ENCODE results near the gene INPP4B. TPM values are rescaled to one million over a fixed set of nuclear protein-coding genes. Genes with fewer than 3 reads are reported as not detected.

Gene INPP4B
- polyA plus RNA-seq, 1 of the 3 experiments (the other 2 are of a cell fraction), result 0.08 TPM

- no peaks in the 10 kb centered on the region for H4K20me1 ChIP-seq (ENCODE audit: insufficient read depth)
- no peaks in the 10 kb centered on the region for H3K9me3 ChIP-seq
- WGBS (ENCODE audit: low lambda C conversion rate), result 96% methylated on average over 3 of the region's 3 CpGs
- no peaks in the 10 kb centered on the region for H3K9me2 ChIP-seq
- ChIA-PET POLR2A (no interaction called here), CTCF (no interaction called here)
- H3K9ac ChIP-seq, result no peak overlapping the region
- peaks cover 7% of the 10 kb centered on the region for H3F3A ChIP-seq (replicated peaks; ENCODE audit: insufficient read depth)
- H3K36me3 ChIP-seq (replicated peaks in 1 of 2; ENCODE audit: control insufficient read depth in 1 of 2, insufficient read depth in 2 of 2, low read length in 1 of 2), result no peaks in the 10 kb centered on the region
- TF ChIP-seq GABPA (IDR thresholded peaks at IDR 0.05; ENCODE audit: low read depth) (no peak), MEF2A (IDR thresholded peaks at IDR 0.05; ENCODE audit: borderline replicate concordance, low read depth) (no peak), FOSL2 (IDR thresholded peaks at IDR 0.05; ENCODE audit: borderline replicate concordance, low read depth) (no peak), EP300 (IDR thresholded peaks at IDR 0.05; ENCODE audit: borderline replicate concordance in 1 of 2, low read depth in 1 of 2, low read length in 1 of 2) (no peak), RXRA (IDR thresholded peaks at IDR 0.05; ENCODE audit: borderline replicate concordance, low read depth) (no peak), SIN3A (IDR thresholded peaks at IDR 0.05; ENCODE audit: borderline replicate concordance, low read depth, low read length) (no peak), NRF1 (IDR thresholded peaks at IDR 0.05; ENCODE audit: low read depth, low read length) (no peak), JUND (IDR thresholded peaks at IDR 0.05) (no peak), FOXM1 (IDR thresholded peaks at IDR 0.05; ENCODE audit: low read depth) (no peak), GATA2 (CRISPR knock-in tag; IDR thresholded peaks at IDR 0.05) (no peak), FOXJ3 (CRISPR knock-in tag; IDR thresholded peaks at IDR 0.05) (no peak)
- TF ChIP-seq, protein P1, sequence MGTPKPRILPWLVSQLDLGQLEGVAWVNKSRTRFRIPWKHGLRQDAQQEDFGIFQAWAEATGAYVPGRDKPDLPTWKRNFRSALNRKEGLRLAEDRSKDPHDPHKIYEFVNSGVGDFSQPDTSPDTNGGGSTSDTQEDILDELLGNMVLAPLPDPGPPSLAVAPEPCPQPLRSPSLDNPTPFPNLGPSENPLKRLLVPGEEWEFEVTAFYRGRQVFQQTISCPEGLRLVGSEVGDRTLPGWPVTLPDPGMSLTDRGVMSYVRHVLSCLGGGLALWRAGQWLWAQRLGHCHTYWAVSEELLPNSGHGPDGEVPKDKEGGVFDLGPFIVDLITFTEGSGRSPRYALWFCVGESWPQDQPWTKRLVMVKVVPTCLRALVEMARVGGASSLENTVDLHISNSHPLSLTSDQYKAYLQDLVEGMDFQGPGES (IDR thresholded peaks at IDR 0.05; ENCODE audit: low read depth, low read length), result no peak
- TF ChIP-seq, protein P2, sequence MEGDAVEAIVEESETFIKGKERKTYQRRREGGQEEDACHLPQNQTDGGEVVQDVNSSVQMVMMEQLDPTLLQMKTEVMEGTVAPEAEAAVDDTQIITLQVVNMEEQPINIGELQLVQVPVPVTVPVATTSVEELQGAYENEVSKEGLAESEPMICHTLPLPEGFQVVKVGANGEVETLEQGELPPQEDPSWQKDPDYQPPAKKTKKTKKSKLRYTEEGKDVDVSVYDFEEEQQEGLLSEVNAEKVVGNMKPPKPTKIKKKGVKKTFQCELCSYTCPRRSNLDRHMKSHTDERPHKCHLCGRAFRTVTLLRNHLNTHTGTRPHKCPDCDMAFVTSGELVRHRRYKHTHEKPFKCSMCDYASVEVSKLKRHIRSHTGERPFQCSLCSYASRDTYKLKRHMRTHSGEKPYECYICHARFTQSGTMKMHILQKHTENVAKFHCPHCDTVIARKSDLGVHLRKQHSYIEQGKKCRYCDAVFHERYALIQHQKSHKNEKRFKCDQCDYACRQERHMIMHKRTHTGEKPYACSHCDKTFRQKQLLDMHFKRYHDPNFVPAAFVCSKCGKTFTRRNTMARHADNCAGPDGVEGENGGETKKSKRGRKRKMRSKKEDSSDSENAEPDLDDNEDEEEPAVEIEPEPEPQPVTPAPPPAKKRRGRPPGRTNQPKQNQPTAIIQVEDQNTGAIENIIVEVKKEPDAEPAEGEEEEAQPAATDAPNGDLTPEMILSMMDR (IDR thresholded peaks at IDR 0.05), result no peak
- TF ChIP-seq, protein P3, sequence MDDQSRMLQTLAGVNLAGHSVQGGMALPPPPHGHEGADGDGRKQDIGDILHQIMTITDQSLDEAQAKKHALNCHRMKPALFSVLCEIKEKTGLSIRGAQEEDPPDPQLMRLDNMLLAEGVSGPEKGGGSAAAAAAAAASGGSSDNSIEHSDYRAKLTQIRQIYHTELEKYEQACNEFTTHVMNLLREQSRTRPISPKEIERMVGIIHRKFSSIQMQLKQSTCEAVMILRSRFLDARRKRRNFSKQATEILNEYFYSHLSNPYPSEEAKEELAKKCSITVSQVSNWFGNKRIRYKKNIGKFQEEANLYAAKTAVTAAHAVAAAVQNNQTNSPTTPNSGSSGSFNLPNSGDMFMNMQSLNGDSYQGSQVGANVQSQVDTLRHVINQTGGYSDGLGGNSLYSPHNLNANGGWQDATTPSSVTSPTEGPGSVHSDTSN (IDR thresholded peaks at IDR 0.05), result no peak
- TF ChIP-seq, protein P4, sequence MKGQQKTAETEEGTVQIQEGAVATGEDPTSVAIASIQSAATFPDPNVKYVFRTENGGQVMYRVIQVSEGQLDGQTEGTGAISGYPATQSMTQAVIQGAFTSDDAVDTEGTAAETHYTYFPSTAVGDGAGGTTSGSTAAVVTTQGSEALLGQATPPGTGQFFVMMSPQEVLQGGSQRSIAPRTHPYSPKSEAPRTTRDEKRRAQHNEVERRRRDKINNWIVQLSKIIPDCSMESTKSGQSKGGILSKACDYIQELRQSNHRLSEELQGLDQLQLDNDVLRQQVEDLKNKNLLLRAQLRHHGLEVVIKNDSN (IDR thresholded peaks at IDR 0.05; ENCODE audit: borderline replicate concordance, low read depth), result no peak
- TF ChIP-seq, protein P5, sequence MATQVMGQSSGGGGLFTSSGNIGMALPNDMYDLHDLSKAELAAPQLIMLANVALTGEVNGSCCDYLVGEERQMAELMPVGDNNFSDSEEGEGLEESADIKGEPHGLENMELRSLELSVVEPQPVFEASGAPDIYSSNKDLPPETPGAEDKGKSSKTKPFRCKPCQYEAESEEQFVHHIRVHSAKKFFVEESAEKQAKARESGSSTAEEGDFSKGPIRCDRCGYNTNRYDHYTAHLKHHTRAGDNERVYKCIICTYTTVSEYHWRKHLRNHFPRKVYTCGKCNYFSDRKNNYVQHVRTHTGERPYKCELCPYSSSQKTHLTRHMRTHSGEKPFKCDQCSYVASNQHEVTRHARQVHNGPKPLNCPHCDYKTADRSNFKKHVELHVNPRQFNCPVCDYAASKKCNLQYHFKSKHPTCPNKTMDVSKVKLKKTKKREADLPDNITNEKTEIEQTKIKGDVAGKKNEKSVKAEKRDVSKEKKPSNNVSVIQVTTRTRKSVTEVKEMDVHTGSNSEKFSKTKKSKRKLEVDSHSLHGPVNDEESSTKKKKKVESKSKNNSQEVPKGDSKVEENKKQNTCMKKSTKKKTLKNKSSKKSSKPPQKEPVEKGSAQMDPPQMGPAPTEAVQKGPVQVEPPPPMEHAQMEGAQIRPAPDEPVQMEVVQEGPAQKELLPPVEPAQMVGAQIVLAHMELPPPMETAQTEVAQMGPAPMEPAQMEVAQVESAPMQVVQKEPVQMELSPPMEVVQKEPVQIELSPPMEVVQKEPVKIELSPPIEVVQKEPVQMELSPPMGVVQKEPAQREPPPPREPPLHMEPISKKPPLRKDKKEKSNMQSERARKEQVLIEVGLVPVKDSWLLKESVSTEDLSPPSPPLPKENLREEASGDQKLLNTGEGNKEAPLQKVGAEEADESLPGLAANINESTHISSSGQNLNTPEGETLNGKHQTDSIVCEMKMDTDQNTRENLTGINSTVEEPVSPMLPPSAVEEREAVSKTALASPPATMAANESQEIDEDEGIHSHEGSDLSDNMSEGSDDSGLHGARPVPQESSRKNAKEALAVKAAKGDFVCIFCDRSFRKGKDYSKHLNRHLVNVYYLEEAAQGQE (IDR thresholded peaks at IDR 0.05; ENCODE audit: low read depth, low read length), result no peak
- no peak overlapping the region for H3K27ac ChIP-seq (ENCODE audit: low read depth in 2 of 2, low read length in 1 of 2)
- peaks cover 0 to 6% of the 10 kb centered on the region in 2 experiments; a peak in 3 of 4 replicates for H3K4me1 ChIP-seq (ENCODE audit: control insufficient read depth in 1 of 2, insufficient read depth in 2 of 2, low read depth in 1 of 2, low read length in 1 of 2)
- no peaks in the 10 kb centered on the region for H3K79me2 ChIP-seq (ENCODE audit: insufficient read depth)
- no peaks in the 10 kb centered on the region for H3K27me3 ChIP-seq (ENCODE audit: insufficient read depth)
- no peak for DNase-seq
- no peak overlapping the region for H3K4me2 ChIP-seq
- no peak overlapping the region for H3K4me3 ChIP-seq (ENCODE audit: low read depth in 2 of 2, low read length in 1 of 2)
- H2AFZ ChIP-seq (ENCODE audit: low read depth), result no peak overlapping the region
Observed at GRCh38 chr4:142034101-142034500, 812.0 kb downstream of the INPP4B start.
